ENCODE data around the gene PRKAB1.
A peak's percentile ranks its signal among the peaks of the same experiment; 100 is the strongest.

Gene PRKAB1

GRCh38 chr12:119715268-119715620, 47.3 kb downstream of the PRKAB1 start:
- DNase-seq = no peak

- DNase-seq = no peak
These were observed 50.2 kb downstream of the PRKAB1 start for GRCh38 chr12:119718141-119718540.

GRCh38 chr12:119720349-119720748, 52.4 kb downstream of the PRKAB1 start:
- DNase-seq = no peak

GRCh38 chr12:119721306-119721705, 53.4 kb downstream of the PRKAB1 start:
- no peak for DNase-seq

- DNase-seq = no peak
These were observed 57.6 kb downstream of the PRKAB1 start for GRCh38 chr12:119725523-119725922.

- no peak for DNase-seq
These were observed 59.9 kb downstream of the PRKAB1 start for GRCh38 chr12:119727600-119728443.

- peak; percentile 56 for DNase-seq
These were observed 60.5 kb downstream of the PRKAB1 start for GRCh38 chr12:119728444-119728745.

- DNase-seq = no peak
These were observed 61.9 kb downstream of the PRKAB1 start for GRCh38 chr12:119729871-119730270.

GRCh38 chr12:119730381-119730780, 62.4 kb downstream of the PRKAB1 start:
- no peak for DNase-seq

Data from DMS79 treated with DMSO at 0.1 percent for 48 hours (cell line).